ENCODE data around the gene SYCE1L. TPM values are rescaled to one million over a fixed set of nuclear protein-coding genes. Genes with fewer than 3 reads are reported as not detected.

Gene SYCE1L
- total and polyA plus RNA-seq, 2 donors (not counting 1 experiment from before 2014, with no cell fraction given): 0.46 to 12.0 TPM

DNA sequence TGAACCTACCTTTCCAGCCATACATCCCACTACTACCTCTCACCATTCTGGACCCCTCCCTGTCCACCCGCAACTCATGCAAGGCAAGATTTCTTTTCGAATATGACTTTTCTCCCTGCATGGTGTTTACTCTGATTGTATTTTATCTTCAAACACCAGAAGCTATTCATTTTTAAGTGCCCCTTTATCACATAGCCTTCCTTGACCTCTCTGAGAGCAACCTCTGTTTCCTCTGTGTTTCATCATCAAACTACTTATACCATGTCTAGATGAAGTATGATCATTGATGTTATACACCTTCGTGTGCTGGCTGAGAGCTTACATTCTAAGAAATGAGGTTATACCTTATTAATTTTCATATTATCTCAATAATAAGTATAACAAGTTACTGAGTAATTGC, 31.8 kb downstream of the SYCE1L start:
- Histone ChIP-seq H3K9ac (ENCODE audit: low read length) (no peak overlapping the region), H4K20me1 (ENCODE audit: control insufficient read depth, insufficient read depth, low read length, poor library complexity, severe bottlenecking) (no peaks in the 10 kb centered on the region), H3K27ac (ENCODE audit: low read length in 2 of 2) (no peak overlapping the region), H2AFZ (ENCODE audit: insufficient read depth, low read depth, low read length, poor library complexity, severe bottlenecking) (no peak overlapping the region), H3K4me3 (ENCODE audit: control extremely low read depth in 1 of 5, extremely low read depth in 1 of 5, insufficient read depth in 1 of 5, low read depth in 2 of 5, low read length in 4 of 5) (no peak overlapping the region), H3K4me2 (replicated peaks; ENCODE audit: low read depth, low read length, poor library complexity, severe bottlenecking) (no peak overlapping the region), H3K36me3 (replicated peaks in 1 of 2; ENCODE audit: control extremely low read depth in 1 of 2, control insufficient read depth in 1 of 2, extremely low read depth in 1 of 2, insufficient read depth in 2 of 2, low read length in 1 of 2) (no peaks in the 10 kb centered on the region), H3K4me1 (ENCODE audit: control insufficient read depth in 2 of 2, insufficient read depth in 2 of 2, low read length in 2 of 2) (peaks cover 0 to under 1% of the 10 kb centered on the region in 2 donors), H3K9me3 (ENCODE audit: control extremely low read depth in 1 of 3, control insufficient read depth in 2 of 3, insufficient read depth in 1 of 3, low read length in 2 of 3) (no peaks in the 10 kb centered on the region), H3K27me3 (replicated peaks in 1 of 4; ENCODE audit: control extremely low read depth in 1 of 4, control insufficient read depth in 3 of 4, insufficient read depth in 4 of 4, low read length in 3 of 4) (peaks cover 0 to 3% (median 3%) of the 10 kb centered on the region in 4 experiments), H3K79me2 (ENCODE audit: control insufficient read depth, insufficient read depth, low read length) (no peaks in the 10 kb centered on the region)
- ChIA-PET CTCF (interaction anchor here (1.8 kb wide), 1 partner anchor 353 kb away, joined by 4 read pairs; no protein-coding TSS in a partner anchor), POLR2A (no interaction called here)
- Mint-ChIP-seq H3K9me3 (ENCODE audit: insufficient read depth) (no peaks in the 10 kb centered on the region), H3K4me3 (no peak overlapping the region), H3K27ac (no peak overlapping the region), H3K27me3 (peaks cover 39% of the 10 kb centered on the region), H3K4me1 (peaks cover under 1% of the 10 kb centered on the region)
- TF ChIP-seq EZH2 (IDR thresholded peaks at IDR 0.05; ENCODE audit: borderline replicate concordance, insufficient read depth, low read depth, low read length, poor library complexity, severe bottlenecking): no peak
- TF ChIP-seq, protein P1, sequence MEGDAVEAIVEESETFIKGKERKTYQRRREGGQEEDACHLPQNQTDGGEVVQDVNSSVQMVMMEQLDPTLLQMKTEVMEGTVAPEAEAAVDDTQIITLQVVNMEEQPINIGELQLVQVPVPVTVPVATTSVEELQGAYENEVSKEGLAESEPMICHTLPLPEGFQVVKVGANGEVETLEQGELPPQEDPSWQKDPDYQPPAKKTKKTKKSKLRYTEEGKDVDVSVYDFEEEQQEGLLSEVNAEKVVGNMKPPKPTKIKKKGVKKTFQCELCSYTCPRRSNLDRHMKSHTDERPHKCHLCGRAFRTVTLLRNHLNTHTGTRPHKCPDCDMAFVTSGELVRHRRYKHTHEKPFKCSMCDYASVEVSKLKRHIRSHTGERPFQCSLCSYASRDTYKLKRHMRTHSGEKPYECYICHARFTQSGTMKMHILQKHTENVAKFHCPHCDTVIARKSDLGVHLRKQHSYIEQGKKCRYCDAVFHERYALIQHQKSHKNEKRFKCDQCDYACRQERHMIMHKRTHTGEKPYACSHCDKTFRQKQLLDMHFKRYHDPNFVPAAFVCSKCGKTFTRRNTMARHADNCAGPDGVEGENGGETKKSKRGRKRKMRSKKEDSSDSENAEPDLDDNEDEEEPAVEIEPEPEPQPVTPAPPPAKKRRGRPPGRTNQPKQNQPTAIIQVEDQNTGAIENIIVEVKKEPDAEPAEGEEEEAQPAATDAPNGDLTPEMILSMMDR (IDR thresholded peaks at IDR 0.05): no peak
- ATAC-seq (ENCODE audit: low read depth): no peak
- intact Hi-C loops (cut with micrococcal nuclease): no loop called here
- WGBS (ENCODE audit: insufficient coverage): 60% methylated on average over 1 of the region's 3 CpGs
- DNase-seq: no peak

DNA sequence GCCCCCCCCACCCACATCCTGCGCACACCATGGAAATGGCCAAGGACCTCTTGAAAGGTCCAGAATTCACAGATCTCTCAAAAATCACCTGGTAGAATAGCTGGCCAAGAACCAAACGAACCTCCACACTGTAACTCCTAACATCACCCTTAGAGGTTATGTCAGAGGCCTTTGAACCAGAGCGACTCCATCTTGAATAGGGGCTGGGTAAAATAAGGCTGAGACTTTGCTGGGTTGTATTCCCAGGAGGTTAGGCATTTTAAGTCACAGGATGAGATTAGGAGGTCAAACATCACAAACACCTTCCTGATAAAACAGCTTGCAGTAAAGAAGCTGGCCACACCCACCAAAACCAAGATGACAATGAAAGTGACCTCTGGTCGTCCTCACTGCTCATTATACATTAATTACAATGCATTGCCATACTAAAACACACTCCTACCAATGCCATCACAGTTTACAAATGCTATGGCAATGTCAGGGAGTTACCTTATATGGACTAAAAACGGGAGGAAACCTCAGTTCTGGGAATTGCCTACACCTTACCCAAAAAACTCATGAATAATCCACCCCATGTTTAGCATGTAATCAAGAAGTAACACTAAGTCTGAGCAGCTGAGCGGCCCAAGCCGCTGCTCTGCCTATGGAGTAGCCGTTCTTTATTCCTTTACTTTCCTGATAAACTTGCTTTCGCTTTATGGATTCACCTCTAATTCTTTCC, 34.8 kb downstream of the SYCE1L start:
- ATAC-seq (ENCODE audit: low read depth): no peak
- Mint-ChIP-seq H3K4me3 (no peak overlapping the region), H3K4me1 (peaks cover 6% of the 10 kb centered on the region), H3K27ac (no peak overlapping the region), H3K27me3 (peaks cover 45% of the 10 kb centered on the region), H3K9me3 (ENCODE audit: insufficient read depth) (no peaks in the 10 kb centered on the region)
- no peaks in the 10 kb centered on the region for H3K79me2 ChIP-seq (ENCODE audit: control insufficient read depth, insufficient read depth, low read length)
- H3K4me1 ChIP-seq (ENCODE audit: control insufficient read depth in 2 of 2, insufficient read depth in 2 of 2, low read length in 2 of 2): peaks cover 4% of the 10 kb centered on the region in 2 donors
- 78% methylated on average over 6 of the region's 9 CpGs for WGBS (ENCODE audit: insufficient coverage)
- no peak overlapping the region for H3K9ac ChIP-seq (ENCODE audit: low read length)
- H3K36me3 ChIP-seq (replicated peaks in 1 of 2; ENCODE audit: control extremely low read depth in 1 of 2, control insufficient read depth in 1 of 2, extremely low read depth in 1 of 2, insufficient read depth in 2 of 2, low read length in 1 of 2): no peaks in the 10 kb centered on the region
- intact Hi-C loops (cut with micrococcal nuclease): no loop called here
- no peak for DNase-seq
- no peak overlapping the region for H3K27ac ChIP-seq (ENCODE audit: low read length in 2 of 2)
- H3K9me3 ChIP-seq (ENCODE audit: control extremely low read depth in 1 of 3, control insufficient read depth in 2 of 3, insufficient read depth in 1 of 3, low read length in 2 of 3): no peaks in the 10 kb centered on the region
- H3K4me3 ChIP-seq (ENCODE audit: control extremely low read depth in 1 of 5, extremely low read depth in 1 of 5, insufficient read depth in 1 of 5, low read depth in 2 of 5, low read length in 4 of 5): no peak overlapping the region
- H2AFZ ChIP-seq (ENCODE audit: insufficient read depth, low read depth, low read length, poor library complexity, severe bottlenecking): no peak overlapping the region
- POLR2A ChIA-PET: no interaction called here
- TF ChIP-seq EZH2 (IDR thresholded peaks at IDR 0.05; ENCODE audit: borderline replicate concordance, insufficient read depth, low read depth, low read length, poor library complexity, severe bottlenecking): no peak
- TF ChIP-seq, protein P1 (IDR thresholded peaks at IDR 0.05): no peak
- no peaks in the 10 kb centered on the region for H4K20me1 ChIP-seq (ENCODE audit: control insufficient read depth, insufficient read depth, low read length, poor library complexity, severe bottlenecking)
- H3K4me2 ChIP-seq (replicated peaks; ENCODE audit: low read depth, low read length, poor library complexity, severe bottlenecking): no peak overlapping the region
- CTCF ChIA-PET: interaction anchor here (8.4 kb wide), 1 partner anchor 349 kb away, joined by 142 read pairs; no protein-coding TSS in a partner anchor
- peaks cover 0 to 3% (median 1%) of the 10 kb centered on the region in 4 experiments for H3K27me3 ChIP-seq (replicated peaks in 1 of 4; ENCODE audit: control extremely low read depth in 1 of 4, control insufficient read depth in 3 of 4, insufficient read depth in 4 of 4, low read length in 3 of 4)
